Left lobe of liver (tissue), 2 donors: Measurements from ENCODE around the gene DOC2B. TPM values are rescaled to one million over a fixed set of nuclear protein-coding genes. Genes with fewer than 3 reads are reported as not detected.
"Not testable (repeated sequence)": the region's sequence is repeated elsewhere in the genome, so short reads cannot be mapped to it uniquely, and the experiment has no call there.

ENCODE experiments used
- ATAC-seq: fragments of 200-7000 bp; cut with Tn5 transposase; one replicate; pipeline ENCODE4 v1.9.1; 2020; ENCODE audit warnings: mild to moderate bottlenecking, moderate library complexity
- DNase-seq: peaks from one replicate; pipeline ENCODE4 v3.0.0-alpha.2; 2020; ENCODE audit warnings: low spot score
- total RNA-seq: library from RNA; stranded (reverse); gene quantifications from one replicate; pipeline ENCODE4 v1.2.1, GENCODE V29; 2021
- donor health status: DM: no; HTN: no; CAD: no; lungs with moderate emphysema.
- donor health status: DM: no; HTN: yes; CAD: no.

DOC2B gene
- total RNA-seq, 1 donor from 2014 or later, result 0.68 TPM

GRCh38 chr17:113111-113510 is 68.3 kb downstream of the DOC2B start:
- DNase-seq, ATAC-seq: not testable (repeated sequence)

Other genes with a start within 250 kb of the DOC2B start
- not detected for gene SCGB1C2, start 44.1 kb downstream of the DOC2B start, total RNA-seq
- gene RPH3AL, start 171.2 kb upstream of the DOC2B start, total RNA-seq, result 87.4 TPM